CD4-positive, alpha-beta T cell treated with Interferon gamma for 1 hour (primary cell): ENCODE results near the gene SPACDR.

Source experiments
- DNase-seq: peaks from one replicate; pipeline ENCODE4 v3.0.0-alpha.2; 2020

Gene SPACDR

DNA sequence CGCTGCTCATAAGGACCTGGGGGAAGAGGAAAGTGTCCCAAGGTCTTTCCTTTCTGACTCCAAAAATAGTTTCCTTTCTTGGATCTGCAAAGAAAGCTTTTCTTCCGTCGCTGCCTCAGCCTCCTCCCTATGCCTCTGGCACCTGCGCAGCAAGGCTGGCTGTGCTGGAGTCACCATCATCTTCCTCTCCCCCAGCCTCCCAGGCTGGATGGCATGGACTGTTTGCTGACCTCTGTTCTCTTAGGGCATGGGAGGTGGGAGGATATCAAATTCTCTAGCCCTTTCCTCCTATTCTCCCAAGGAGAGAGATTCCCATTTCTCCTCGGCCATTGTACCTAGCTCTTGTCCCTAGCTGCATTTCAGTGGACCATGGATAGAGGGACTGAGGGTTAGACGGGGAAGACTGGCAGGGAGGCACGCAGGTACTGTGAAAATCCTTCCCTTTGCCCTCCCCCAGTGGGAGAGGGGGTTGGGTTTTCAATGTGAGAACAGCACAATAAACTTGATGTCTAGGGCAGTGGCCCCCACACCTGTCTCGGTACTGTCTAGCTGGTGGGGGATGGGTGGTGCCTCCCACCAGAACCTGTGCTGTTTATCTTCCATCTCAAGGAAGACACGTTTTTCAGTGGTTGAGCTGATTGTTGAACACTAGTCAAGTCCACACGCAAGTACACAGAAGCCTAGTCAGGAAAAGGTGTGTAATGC, 30.3 kb downstream of the SPACDR start:
- DNase-seq = no peak

DNA sequence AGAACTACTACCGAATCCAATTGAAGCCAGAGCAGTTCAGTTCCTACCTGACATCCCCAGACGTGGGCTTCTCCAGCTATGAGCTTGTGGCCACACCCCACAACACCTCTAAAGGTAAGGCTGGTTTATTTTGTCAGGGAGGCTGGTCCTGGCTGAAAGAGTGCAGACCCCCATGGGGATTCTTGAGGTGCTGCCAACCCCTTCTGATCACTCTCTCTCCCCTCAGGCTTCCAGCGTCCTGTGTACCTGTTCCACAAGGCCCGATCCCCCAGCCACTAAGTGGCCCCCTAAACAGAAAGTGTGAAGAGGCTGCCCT, 30.8 kb downstream of the SPACDR start:
- DNase-seq = no peak

DNA sequence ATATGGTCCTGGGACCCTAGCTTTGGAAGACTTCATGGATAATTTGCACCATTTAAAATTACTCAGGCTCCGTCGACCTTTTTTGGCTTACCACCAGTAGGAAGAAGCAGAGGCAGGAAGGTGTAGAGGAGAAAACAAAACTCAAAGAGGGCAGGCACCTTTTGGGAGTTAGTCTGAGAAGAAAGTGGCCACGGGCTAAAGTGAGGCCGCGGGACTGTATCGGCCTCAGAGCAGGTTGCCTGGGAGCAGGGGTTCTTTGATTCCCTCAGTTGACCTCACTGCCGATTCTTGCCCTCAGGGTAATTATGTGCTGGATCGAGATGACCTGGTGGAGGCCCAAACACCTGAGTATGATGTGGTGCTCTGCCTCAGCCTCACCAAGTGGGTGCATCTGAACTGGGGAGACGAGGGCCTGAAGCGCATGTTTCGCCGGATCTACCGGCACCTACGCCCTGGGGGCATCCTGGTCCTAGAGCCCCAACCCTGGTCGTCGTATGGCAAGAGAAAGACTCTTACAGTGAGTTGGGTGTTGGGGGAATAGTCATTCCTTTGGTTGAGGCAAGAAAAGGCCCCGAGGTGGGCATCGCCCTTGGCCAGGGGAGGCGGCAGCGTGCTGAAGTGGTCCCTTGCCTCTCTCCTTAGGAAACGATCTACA, 31.3 kb downstream of the SPACDR start:
- DNase-seq = no peak

DNA sequence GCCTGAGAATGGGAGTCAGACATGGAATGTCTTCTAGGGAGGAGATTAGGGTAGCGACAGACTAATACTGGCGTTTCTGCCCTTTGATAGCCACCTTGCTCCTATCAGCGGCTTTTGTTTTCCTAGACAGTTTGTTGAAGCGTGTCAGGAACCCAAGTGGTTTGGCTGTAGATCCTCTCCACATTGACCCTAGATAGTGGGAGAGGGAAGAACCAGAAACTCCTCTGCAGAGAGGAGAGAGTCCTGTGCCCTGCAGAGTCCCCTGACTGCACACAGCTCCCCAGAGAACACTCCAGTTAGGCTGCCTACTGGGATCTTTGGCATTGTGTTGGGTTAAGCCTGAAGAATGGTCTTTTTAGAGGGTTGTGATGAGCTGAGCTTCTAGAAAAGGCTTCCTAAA, 32.0 kb downstream of the SPACDR start:
- DNase-seq = no peak

DNA sequence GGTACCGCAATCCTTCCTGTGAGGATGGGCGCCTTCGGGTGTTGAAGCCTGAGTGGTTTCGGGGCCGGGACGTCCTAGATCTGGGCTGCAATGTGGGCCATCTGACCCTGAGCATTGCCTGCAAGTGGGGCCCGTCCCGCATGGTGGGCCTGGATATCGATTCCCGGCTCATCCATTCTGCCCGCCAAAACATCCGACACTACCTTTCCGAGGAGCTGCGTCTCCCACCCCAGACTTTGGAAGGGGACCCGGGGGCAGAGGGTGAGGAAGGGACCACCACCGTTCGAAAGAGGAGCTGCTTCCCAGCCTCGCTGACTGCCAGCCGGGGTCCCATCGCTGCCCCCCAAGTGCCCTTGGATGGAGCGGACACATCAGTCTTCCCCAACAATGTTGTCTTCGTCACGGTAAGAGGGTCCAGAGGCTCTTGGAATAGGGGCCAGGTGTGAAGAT, 32.7 kb downstream of the SPACDR start:
- no peak for DNase-seq

DNA sequence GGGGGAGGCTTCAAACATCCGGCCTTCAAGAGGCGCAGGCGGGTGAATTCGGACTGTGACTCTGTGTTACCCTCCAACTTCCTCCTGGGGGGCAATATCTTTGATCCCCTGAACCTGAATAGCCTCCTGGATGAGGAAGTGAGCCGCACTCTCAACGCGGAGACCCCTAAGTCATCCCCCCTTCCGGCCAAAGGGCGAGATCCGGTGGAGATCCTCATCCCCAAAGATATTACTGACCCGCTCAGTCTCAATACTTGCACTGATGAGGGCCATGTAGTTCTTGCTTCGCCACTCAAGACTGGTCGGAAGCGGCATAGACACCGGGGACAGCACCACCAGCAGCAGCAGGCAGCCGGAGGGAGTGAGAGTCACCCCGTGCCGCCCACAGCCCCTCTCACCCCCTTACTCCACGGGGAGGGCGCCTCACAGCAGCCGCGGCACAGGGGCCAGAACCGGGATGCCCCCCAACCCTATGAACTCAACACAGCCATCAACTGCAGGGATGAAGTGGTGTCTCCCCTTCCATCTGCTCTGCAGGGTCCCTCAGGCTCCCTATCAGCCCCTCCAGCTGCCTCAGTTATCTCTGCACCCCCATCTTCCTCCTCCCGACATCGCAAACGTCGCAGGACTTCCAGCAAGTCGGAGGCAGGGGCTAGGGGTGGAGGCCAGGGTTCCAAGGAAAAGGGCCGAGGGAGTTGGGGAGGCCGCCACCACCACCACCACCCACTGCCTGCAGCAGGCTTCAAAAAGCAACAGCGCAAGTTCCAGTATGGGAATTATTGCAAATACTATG, 33.4 kb downstream of the SPACDR start:
- DNase-seq = peak; percentile 48

DNA sequence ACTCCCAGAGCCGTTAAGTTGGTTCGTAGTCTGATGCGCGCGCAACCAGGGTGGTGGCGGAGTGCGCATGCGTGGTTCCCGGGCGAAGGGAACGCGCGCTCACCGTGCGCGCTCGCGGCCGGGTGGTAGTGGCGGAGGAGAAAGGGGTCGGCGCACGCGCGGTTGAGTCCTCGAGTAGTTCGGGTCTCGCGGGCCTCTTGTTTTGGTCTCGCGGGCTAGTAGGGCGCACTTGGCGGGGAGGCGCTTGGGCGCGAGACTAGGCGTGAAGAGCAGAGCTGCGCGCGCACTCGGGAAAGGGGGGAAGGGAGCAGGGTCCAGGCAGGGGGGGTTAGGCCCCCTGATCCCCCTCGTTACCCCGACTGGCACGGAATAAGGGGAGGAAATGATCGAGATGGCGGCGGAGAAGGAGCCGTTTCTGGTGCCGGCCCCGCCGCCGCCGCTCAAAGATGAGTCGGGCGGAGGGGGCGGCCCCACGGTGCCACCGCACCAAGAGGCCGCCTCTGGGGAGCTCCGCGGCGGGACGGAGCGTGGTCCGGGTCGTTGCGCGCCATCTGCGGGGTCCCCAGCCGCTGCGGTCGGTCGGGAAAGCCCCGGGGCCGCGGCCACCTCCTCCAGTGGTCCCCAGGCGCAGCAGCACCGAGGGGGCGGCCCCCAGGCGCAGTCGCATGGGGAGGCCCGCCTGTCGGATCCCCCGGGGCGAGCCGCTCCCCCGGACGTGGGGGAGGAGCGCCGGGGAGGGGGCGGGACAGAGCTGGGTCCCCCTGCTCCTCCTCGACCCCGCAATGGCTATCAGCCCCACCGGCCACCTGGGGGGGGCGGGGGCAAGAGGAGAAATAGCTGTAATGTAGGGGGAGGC, 34.2 kb downstream of the SPACDR start, which contains the start of gene MEPCE:
Gene MEPCE, plus strand, starts transcription at position 195 of the 856 bp plus-strand sequence. Its CDS starts 188 bp downstream, at position 383.
- DNase-seq = peak; percentile 95

DNA sequence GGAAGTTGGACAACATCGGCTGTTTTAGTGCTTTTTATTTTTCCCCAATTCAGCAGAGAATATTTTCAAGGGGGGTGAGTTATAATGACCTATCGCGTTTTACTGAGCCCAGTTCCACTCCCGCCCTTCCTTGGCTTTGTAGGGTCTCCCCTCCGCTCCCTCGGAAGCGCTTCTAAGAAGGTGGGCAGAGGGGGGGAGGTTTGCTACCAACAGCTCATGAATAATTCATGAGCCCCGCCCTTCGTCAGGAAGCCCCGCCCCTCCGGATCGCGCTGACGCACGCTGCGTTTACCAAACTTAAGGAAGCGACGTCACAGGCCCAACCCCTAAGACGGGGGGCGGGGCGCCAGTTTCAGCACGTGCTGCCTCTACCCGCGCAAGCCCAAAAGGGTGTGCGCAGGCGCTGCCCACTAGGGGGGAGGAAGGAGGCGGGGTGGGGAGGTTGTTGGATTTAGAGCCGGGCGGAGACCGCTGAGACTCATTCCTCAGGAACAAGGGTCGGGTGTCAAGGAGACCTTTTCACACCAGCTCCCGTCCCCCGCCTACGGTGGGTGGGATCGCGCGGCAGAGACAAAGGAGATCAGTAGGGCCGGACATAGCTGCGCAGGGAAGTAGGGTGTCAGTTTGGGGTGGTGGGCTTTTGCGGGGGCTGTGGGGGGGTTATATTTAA, 35.0 kb downstream of the SPACDR start:
- DNase-seq = peak; percentile 100

DNA sequence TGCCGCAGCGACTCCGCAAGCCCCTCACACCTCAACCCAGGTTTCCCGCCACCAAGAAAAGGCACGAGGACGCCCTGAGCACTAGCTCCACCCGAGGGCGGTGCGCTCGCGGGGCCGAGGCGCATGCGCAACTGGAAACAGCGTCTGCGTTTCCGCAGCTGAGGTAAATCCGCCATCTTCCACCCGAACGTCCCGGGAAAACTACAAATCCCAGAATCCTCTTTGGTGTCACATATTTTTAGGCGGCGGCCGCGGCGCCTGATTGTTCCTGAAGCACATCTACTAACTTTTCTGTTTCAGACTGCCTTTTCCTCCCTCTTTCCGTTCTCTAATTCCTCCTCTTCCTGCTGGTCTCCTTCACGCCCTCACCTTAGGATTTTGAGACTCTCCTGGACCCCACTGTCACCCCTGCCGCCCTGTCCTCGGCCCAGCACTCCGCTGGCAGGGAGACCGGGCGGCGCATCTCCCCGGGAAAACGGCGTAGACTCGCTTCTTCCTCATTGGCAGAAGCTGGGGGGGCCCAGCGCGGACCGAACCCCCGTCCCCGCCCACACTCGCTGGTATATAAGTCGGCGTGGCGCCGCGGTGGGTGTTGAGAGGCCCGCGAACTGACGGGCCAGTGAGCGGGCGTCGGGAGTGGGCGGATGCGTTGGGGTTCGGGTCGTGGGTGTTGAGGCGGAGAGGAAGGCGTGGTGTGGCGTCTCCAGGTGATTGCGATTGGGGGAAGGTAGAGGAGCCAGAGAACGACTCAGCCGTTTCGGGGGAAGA, 35.7 kb downstream of the SPACDR start, which contains the start of gene ZCWPW1:
Gene ZCWPW1, minus strand, starts transcription at position 505 of the 768 bp plus-strand sequence. CDS start 8,054 bp downstream, outside the sequence.
- peak; percentile 98 for DNase-seq

DNA sequence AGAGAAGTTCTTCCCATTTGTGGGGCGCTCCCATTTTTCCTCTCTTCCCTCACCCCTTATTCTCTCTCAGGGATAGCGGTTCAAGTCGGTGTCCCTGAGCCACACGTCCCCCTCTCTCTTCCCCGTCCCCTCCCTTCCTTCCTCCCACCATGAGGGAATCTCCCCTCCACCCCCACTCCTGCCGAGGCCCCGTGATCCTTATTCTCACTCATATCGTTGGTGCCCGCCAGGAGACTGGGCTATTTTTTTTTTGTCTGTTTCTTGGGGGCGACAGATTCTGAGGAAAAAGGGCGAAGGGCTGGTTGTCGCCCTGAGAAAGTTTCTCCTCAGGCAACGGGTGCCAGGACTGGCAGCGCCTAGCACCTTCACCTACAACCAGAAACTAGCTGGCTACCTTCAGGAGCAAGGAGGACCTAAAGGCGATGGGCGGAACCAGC, 36.3 kb downstream of the SPACDR start:
- DNase-seq = no peak

DNA sequence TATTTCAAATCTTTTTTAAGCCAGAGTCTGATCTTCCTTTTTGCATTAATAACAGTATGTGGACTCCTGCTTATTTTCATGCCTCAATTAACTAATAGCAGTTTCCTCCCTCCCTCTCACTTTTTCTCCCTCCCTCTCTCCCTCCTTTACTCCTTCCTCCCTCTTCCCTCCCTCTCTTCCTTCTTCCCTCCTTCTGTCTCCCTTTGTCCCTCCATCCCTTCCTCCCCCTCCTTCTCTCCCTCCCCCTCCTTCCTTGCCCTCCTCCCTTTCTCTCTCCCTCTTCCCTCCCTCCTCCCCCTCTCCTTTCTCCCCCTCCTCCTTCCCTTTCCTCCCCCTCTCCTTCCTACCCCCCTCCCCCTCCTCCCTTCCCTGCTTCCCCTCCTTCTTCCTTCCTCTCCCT, 37.5 kb downstream of the SPACDR start:
- no peak for DNase-seq

DNA sequence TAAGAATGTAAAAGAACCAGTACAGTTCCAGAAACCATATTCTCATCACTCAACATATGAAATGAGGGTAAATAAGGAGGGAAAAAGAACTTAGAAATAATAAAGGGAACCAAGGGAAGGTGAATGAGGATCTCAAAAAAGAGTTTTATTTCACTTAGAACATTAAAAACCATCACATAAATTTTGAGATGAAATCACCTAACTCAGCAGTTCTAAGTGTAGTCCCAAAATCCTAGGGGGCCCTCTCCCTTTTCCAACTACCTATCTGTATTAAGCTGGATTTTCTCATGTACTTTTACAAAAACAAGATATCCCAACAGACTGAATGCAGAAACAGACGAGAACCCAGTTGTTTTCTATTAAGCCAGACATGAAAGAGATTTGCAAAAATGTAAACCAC, 38.7 kb downstream of the SPACDR start:
- DNase-seq = no peak

DNA sequence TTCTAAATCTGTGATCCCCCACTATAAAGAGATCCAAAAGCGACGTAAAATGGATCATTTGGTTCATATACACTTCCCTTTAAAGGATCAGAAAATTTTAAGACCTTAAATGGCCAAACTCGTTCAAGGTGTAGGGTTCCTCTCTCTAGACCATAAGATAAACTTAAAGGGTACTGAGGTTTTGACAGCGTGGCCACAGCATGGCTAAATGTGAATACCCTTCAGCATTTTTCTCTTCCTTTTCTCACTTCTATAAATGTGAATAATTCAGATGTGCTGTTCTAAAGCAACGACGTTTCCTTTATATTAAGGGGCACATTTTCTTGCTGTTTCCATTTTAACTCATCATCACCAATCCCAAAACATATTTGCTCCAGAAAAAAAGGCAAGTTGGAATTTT, 40.7 kb downstream of the SPACDR start:
- DNase-seq = no peak

DNA sequence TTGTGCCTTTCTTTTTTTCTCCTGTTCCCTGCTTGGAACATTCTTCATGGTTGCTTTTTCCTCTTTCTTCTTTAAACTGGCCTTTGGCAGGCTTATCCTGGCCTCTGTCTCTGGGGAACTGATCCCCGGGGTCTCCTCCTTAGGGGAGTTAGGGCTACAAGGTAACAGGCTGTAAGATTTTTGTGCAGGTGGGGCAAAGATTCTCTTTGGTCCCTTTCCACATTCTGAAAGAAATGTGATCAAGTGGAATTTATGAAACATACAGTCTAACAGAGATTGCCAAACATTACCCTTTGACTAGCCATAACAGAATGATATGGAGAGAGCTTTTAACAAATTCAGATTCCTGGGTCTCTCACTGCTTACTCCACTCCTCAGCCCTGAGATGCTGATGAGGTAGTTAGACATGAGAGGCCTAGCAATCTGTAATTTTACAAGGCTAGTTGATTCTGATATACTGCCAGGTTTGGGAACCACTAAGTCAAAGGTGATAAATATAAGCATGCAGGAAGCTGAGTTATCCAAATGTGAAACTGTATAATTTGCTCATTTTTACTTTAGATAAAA, 44.3 kb downstream of the SPACDR start:
- DNase-seq = no peak

DNA sequence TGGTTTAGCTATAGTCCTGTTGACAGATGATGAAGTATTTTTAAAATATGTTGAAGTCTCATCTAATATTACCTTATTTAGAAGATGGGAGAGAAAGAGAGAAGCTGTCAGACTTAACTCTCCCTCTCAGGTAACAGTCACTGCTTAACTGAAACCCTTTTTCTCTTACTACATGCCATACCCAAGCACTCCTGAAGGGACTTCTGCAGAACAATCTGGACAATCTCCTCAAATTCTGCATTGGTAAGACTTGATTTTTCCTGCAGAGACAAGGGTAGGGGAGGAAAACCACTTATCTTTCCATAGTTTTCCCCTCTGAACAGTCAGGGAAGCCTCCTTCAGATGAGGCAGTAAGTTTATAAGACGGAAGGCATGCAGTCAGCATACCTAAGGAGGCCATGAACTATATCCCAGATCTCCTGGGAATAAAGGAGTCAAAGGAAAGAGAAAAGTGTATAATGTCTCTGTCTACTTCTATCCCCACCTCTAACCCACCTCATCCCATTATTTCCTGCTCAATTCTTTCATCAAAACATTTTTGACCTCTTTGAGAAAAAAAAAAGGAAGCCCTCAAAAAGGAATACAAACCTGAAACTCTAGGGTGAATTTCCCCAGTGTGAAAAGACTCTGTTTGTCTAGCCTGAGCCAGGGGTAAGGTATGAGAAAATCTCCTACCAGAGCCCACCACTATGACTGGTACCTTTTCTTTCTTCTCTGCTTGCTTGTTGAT, 45.0 kb downstream of the SPACDR start:
- DNase-seq = no peak

DNA sequence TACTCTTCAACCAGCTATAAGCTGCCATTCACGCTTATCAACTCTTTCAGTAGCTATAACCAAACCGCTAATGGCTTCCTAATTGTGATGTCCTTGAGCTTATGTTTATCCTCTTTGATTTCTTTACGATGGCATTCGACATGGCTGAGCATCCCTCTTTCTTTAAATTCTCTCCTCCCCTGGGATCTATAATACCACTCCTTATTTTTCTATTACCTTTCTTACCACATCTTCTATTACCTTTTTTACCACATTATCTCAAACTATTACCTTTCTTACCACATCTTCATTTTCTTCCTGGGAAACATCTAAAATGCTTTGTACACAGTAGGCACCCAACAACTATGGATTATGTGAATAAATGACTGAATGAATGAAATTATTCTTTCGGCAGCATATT, 48.6 kb downstream of the SPACDR start:
- DNase-seq = no peak

DNA sequence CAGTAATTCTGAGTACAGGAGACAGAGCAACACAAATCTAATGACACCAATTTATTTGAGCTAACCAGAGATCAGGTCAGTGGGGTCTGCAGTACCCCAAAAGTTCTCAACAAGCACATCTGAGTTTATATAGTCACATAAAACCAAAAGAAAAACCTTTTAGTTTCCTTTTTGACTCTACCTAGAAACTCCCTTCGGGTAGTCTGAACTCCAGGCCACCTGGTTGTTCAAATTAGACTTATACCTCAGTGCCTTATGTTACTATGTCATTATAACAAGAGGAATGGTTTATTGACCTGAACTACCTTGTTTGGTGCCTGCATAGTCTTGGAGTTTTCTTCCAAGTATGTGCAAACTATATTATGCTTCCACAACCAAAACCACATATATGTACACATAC, 50.2 kb downstream of the SPACDR start:
- no peak for DNase-seq

DNA sequence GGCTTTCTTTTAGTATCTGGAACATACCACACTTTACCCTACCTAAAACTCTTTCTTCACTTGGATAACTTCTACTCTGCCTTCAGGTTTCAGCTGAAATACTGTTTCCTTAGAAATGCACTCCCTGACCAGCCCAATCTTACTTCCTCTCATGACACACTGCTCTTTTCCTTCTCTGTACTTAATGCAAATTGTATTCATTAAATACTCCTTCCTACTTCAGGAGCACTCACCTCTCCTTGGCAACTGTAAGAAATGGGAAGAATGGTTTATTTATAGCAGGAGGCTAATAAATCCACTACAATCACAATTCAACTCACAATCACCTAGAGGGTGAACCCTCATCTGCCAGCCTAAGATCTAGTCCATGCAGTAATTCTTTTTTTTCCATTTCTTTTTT, 50.7 kb downstream of the SPACDR start:
- no peak for DNase-seq

DNA sequence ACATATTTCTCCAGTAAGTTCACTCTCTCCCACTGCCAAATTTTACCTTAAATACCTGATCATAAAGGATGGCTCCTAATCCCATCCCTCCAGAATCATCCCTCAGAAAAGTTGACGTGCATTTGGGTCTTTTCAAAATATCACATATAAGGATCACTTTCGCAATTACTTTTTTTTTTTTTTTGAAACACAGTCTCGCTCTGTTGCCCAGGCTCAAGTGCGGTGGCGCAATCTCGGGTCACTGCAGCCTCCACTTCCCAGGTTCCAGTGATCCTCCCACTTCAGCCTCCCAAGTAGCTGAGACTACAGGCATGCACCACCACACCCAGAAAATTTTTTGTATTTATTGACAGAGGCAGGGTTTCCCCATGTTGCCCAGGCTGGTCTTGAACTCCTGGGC, 53.0 kb downstream of the SPACDR start:
- no peak for DNase-seq
